A549 (cell line): ENCODE data around the gene KANSL1. TPM values are rescaled to one million over a fixed set of nuclear protein-coding genes. Genes with fewer than 3 reads are reported as not detected.

ENCODE experiments used
- ATAC-seq, 2 experiments: fragments of 200-7000 bp in 1 of 2; fragments of >200 bp in 1 of 2; cut with Nextera tagmentation in 1 of 2; cut with Tn5 transposase in 1 of 2; 3 replicates each; pipeline versions ENCODE4 v1.8.0 to v1.9.1; 2018 to 2020; ENCODE audit warnings: mild to moderate bottlenecking in 1 of 2, moderate library complexity in 1 of 2
- CTCF ChIA-PET: fragments of 300-600 bp; sonication (Branson Sonifier 250); formaldehyde crosslinking; extraction: SDS; loops from one replicate; lab custom pipeline; 2021; ENCODE audit warnings: antibody characterized with exemption, inconsistent platforms; lab: Yijun Ruan, JAX
- POLR2A ChIA-PET: fragments of 350-600 bp; formaldehyde crosslinking; extraction: SDS; loops from one replicate; lab custom pipeline; 2021; ENCODE audit warnings: antibody characterized with exemption, inconsistent platforms; lab: Yijun Ruan, JAX
- DNase-seq, 2 experiments: peaks; one replicate each; pipeline versions ENCODE4 v3.0.0 to v3.0.0-alpha.2; 2011 to 2016; ENCODE audit warnings: low read depth in 1 of 2, low spot score in 1 of 2
- FAIRE-seq: peaks from 2 replicates; lab custom pipeline; 2011; peaks lifted over from hg19 to GRCh38; lab: Jason Lieb, UNC
- H3K27ac ChIP-seq, 2 experiments: fragments of >200 bp; sonication (Bioruptor Twin); formaldehyde crosslinking; 3 replicates each; pipeline ENCODE4 v1.5.1; 2016 to 2017
- H3K4me1 ChIP-seq: fragments of >200 bp; sonication (Bioruptor Twin); formaldehyde crosslinking; 3 replicates; pipeline ENCODE4 v1.6.1; 2016
- H3K4me2 ChIP-seq: fragments of >200 bp; sonication (Bioruptor Twin); formaldehyde crosslinking; 3 replicates; pipeline ENCODE4 v1.6.1; 2016
- H3K4me3 ChIP-seq: fragments of >200 bp; sonication (Bioruptor Twin); formaldehyde crosslinking; 3 replicates; pipeline ENCODE4 v1.5.1; 2016
- H3K9me3 ChIP-seq: fragments of >200 bp; sonication (Bioruptor Twin); formaldehyde crosslinking; 3 replicates; pipeline ENCODE4 v1.6.1; 2016
- CEBPB ChIP-seq, 2 experiments: fragments of >200 bp in 1 of 2; sonication (Bioruptor Twin) in 1 of 2; formaldehyde crosslinking in 1 of 2; IDR thresholded peaks; 2 replicates each; pipeline ENCODE4 v1.6.1; 2012 to 2016
- EHF ChIP-seq: fragments of 250-450 bp; sonication (Bioruptor Pico); IDR thresholded peaks from 2 replicates; pipeline ENCODE4 v1.5.0; 2020; ENCODE audit warnings: mild to moderate bottlenecking
- EHMT2 ChIP-seq: fragments of 200-600 bp; sonication (generic); IDR thresholded peaks from 2 replicates; pipeline ENCODE4 v1.6.1; 2016; ENCODE audit warnings: antibody characterized with exemption, low read depth, mild to moderate bottlenecking, moderate library complexity
- EP300 ChIP-seq, 2 experiments: fragments of >200 bp; sonication (Bioruptor Twin); formaldehyde crosslinking; IDR thresholded peaks; 2 replicates in 1 of 2; 3 replicates in 1 of 2; pipeline ENCODE4 v1.6.1; 2016 to 2017
- ESRRA ChIP-seq: fragments of 150-350 bp; IDR thresholded peaks from 2 replicates; pipeline ENCODE4 v1.6.1; 2014; ENCODE audit warnings: mild to moderate bottlenecking, low read length, borderline replicate concordance
- FOXS1 ChIP-seq: fragments of 250-450 bp; sonication (Bioruptor Pico); IDR thresholded peaks from 2 replicates; pipeline ENCODE4 v1.5.0; 2020; ENCODE audit warnings: mild to moderate bottlenecking, moderate library complexity
- HOXB13 ChIP-seq: fragments of 250-450 bp; sonication (Bioruptor Pico); IDR thresholded peaks from 2 replicates; pipeline ENCODE4 v1.5.0; 2020; ENCODE audit warnings: low read depth, mild to moderate bottlenecking, moderate library complexity
- JUN ChIP-seq, 2 experiments: fragments of >200 bp; sonication (Bioruptor Twin); formaldehyde crosslinking; IDR thresholded peaks; 2 replicates in 1 of 2; 3 replicates in 1 of 2; pipeline ENCODE4 v1.6.1; 2016 to 2017
- KDM1A ChIP-seq: fragments of 200-600 bp; sonication (generic); IDR thresholded peaks from 2 replicates; pipeline ENCODE4 v1.6.1; 2016; ENCODE audit warnings: low read depth, mild to moderate bottlenecking
- KDM5A ChIP-seq: fragments of 200-600 bp; sonication (generic); IDR thresholded peaks from 2 replicates; pipeline ENCODE4 v1.6.1; 2016; ENCODE audit warnings: antibody characterized with exemption, mild to moderate bottlenecking
- MAFK ChIP-seq: fragments of 450-650 bp; IDR thresholded peaks from 2 replicates; pipeline ENCODE4 v1.6.1; 2014; ENCODE audit not compliant: partially characterized antibody
- MAZ ChIP-seq: fragments of 150-350 bp; IDR thresholded peaks from 2 replicates; pipeline ENCODE4 v1.6.1; 2014; ENCODE audit warnings: antibody characterized with exemption, low read depth, low read length, borderline replicate concordance
- MYC ChIP-seq: IDR thresholded peaks from 2 replicates; pipeline ENCODE4 v1.6.1; 2012; ENCODE audit warnings: mild to moderate bottlenecking, inconsistent platforms, low read length, improper control_type of control experiment, borderline replicate concordance
- RAD21 ChIP-seq, 2 experiments: fragments of >200 bp in 1 of 2; sonication (Bioruptor Twin) in 1 of 2; formaldehyde crosslinking in 1 of 2; IDR thresholded peaks in 1 of 2; conservative IDR thresholded peaks in 1 of 2; 2 replicates in 1 of 2; 3 replicates in 1 of 2; pipeline ENCODE4 v1.6.1; 2012 to 2018; ENCODE audit warnings: inconsistent platforms in 1 of 2
- SMC3 ChIP-seq: fragments of >200 bp; sonication (Bioruptor Twin); formaldehyde crosslinking; IDR thresholded peaks from 3 replicates; pipeline ENCODE4 v1.6.1; 2018; ENCODE audit warnings: inconsistent platforms
- ZNF302 ChIP-seq: fragments of 250-450 bp; sonication (Bioruptor Pico); IDR thresholded peaks from 2 replicates; pipeline ENCODE4 v1.9.0; 2021; ENCODE audit warnings: inconsistent platforms, mild to moderate bottlenecking, moderate library complexity
- ZSCAN20 ChIP-seq: fragments of 250-450 bp; sonication (Bioruptor Pico); IDR thresholded peaks from 2 replicates; pipeline ENCODE4 v1.8.0; 2022; ENCODE audit warnings: mild to moderate bottlenecking, moderate library complexity
- WGBS: methylation state at CpG from one replicate; pipeline ENCODE4 v1.1.6; 2017; ENCODE audit errors: missing lambda C conversion rate; 5-methylcytosine and 5-hydroxymethylcytosine counted together
- polyA plus RNA-seq, 4 experiments: library from polyadenylated mRNA; depleted of rRNA in 3 of 4; stranded (reverse); fragments of >200 nt; fragmentation: RNase III in 1 of 4; extraction: RNeasy Plus Mini Kit Qiagen cat#74134 plus additional on column Dnase treatment in 1 of 4; gene quantifications; 2 replicates in 3 of 4; 3 replicates in 1 of 4; pipeline ENCODE4 v1.2.3, GENCODE V29; 2011 to 2017
- TF ChIP-seq, protein P1 (sequence below): IDR thresholded peaks from 2 replicates; pipeline ENCODE4 v1.6.1; 2012; ENCODE audit warnings: low read depth, borderline replicate concordance
- TF ChIP-seq, protein P2 (sequence below): IDR thresholded peaks from 2 replicates; pipeline ENCODE4 v1.6.1; 2012
- TF ChIP-seq, protein P3 (sequence below): fragments of >200 bp; sonication (Bioruptor Twin); formaldehyde crosslinking; IDR thresholded peaks from 3 replicates; pipeline ENCODE4 v1.5.1; 2016
- TF ChIP-seq, protein P4 (sequence below): fragments of >200 bp; sonication (Bioruptor Twin); formaldehyde crosslinking; IDR thresholded peaks from 2 replicates; pipeline ENCODE4 v1.6.1; 2016

KANSL1 gene
- polyA plus RNA-seq, 2 of the 4 experiments (the other 2 are of a cell fraction) = 22.6 to 27.9 TPM

DNA sequence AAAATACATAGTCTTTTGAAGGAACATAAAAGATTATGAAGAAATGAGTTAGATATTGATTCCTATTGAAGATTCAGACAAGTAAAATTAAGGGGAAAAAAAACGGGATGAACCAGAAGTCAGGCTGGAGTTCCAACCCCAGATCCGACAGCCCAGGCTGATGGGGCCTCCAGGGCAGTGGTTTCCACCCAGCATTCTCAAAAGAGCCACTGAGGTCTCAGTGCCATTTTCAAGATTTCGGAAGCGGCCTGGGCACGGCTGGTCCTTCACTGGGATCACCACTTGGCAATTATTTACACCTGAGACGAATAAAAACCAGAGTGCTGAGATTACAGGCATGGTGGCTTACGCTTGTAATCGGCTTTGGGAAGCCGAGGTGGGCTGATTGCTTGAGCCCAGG lies 184.6 kb downstream of the KANSL1 start:
- H3K9me3 ChIP-seq = no peaks in the 10 kb centered on the region
- no peak overlapping the region for H3K4me3 ChIP-seq
- no peak overlapping the region for H3K27ac ChIP-seq
- H3K4me2 ChIP-seq = no peak overlapping the region
- no peak for DNase-seq
- no peak for FAIRE-seq
- peaks cover 18% of the 10 kb centered on the region for H3K4me1 ChIP-seq
- ATAC-seq = no peak
- CTCF ChIA-PET = interaction anchor here (0.9 to 13.0 kb wide), 5 partner anchors 6 to 203 kb away, joined by 3 to 127 read pairs (median 8); partner anchors contain the start of gene KANSL1
- TF ChIP-seq ZNF302 (no peak), MYC (no peak), MAZ (no peak), FOXS1 (CRISPR knock-in tag) (no peak), ESRRA (no peak), JUN (IDR thresholded peaks at IDR 0.05) (no peak), ZSCAN20 (no peak), KDM1A (no peak), CEBPB (IDR thresholded peaks at IDR 0.05) (no peak), SMC3 (no peak), EHMT2 (no peak), HOXB13 (CRISPR knock-in tag) (no peak), RAD21 (conservative IDR thresholded peaks at IDR 0.05 in 1 of 2, IDR thresholded peaks at IDR 0.05 in 1 of 2) (no peak), EHF (no peak), KDM5A (no peak), EP300 (IDR thresholded peaks at IDR 0.05) (no peak)
- TF ChIP-seq, protein P1, sequence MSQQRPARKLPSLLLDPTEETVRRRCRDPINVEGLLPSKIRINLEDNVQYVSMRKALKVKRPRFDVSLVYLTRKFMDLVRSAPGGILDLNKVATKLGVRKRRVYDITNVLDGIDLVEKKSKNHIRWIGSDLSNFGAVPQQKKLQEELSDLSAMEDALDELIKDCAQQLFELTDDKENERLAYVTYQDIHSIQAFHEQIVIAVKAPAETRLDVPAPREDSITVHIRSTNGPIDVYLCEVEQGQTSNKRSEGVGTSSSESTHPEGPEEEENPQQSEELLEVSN = no peak
- TF ChIP-seq, protein P2, sequence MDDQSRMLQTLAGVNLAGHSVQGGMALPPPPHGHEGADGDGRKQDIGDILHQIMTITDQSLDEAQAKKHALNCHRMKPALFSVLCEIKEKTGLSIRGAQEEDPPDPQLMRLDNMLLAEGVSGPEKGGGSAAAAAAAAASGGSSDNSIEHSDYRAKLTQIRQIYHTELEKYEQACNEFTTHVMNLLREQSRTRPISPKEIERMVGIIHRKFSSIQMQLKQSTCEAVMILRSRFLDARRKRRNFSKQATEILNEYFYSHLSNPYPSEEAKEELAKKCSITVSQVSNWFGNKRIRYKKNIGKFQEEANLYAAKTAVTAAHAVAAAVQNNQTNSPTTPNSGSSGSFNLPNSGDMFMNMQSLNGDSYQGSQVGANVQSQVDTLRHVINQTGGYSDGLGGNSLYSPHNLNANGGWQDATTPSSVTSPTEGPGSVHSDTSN = no peak
- TF ChIP-seq, protein P3, sequence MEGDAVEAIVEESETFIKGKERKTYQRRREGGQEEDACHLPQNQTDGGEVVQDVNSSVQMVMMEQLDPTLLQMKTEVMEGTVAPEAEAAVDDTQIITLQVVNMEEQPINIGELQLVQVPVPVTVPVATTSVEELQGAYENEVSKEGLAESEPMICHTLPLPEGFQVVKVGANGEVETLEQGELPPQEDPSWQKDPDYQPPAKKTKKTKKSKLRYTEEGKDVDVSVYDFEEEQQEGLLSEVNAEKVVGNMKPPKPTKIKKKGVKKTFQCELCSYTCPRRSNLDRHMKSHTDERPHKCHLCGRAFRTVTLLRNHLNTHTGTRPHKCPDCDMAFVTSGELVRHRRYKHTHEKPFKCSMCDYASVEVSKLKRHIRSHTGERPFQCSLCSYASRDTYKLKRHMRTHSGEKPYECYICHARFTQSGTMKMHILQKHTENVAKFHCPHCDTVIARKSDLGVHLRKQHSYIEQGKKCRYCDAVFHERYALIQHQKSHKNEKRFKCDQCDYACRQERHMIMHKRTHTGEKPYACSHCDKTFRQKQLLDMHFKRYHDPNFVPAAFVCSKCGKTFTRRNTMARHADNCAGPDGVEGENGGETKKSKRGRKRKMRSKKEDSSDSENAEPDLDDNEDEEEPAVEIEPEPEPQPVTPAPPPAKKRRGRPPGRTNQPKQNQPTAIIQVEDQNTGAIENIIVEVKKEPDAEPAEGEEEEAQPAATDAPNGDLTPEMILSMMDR = no peak
- TF ChIP-seq, protein P4, sequence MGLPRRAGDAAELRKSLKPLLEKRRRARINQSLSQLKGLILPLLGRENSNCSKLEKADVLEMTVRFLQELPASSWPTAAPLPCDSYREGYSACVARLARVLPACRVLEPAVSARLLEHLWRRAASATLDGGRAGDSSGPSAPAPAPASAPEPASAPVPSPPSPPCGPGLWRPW = no peak
- TF ChIP-seq, all 56 proteins: peak for 0
- 82% methylated on average over 9 of the region's 9 CpGs for WGBS
- POLR2A ChIA-PET = no interaction called here

DNA sequence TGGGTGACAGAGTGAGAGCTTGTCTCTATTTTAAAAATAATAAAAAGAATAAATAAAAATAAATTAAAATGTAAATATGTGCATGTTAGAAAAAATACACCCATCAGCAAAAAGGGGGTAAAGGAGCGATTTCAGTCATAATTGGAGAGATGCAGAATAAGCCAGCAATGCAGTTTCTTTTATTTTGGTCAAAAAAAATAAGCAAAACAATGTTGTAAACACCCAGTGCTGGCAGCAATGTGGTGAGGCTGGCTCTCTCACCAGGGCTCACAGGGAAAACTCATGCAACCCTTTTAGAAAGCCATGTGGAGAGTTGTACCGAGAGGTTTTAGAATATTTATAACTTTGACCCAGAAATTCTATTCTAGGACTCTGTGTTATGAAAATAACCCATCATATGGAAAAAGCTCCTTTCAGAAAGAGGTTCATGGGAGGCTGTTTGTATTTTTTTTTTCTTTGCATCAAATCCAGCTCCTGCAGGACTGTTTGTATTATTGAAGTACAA lies 185.7 kb downstream of the KANSL1 start:
- H3K9me3 ChIP-seq = no peaks in the 10 kb centered on the region
- H3K4me2 ChIP-seq = no peak overlapping the region
- DNase-seq (no peak), FAIRE-seq (no peak), ATAC-seq (no peak)
- H3K4me1 ChIP-seq = peaks cover 23% of the 10 kb centered on the region
- WGBS = 61% methylated on average over 2 of the region's 2 CpGs
- no peak overlapping the region for H3K27ac ChIP-seq
- TF ChIP-seq HOXB13 (CRISPR knock-in tag) = no peak
- peak; percentile 18 for TF ChIP-seq MAFK
- no peak overlapping the region for H3K4me3 ChIP-seq
- ChIA-PET CTCF (interaction anchor here (0.9 to 3.2 kb wide), 7 partner anchors 9 to 279 kb away, joined by 3 to 13 read pairs (median 5); partner anchors contain the start of gene KANSL1), POLR2A (interaction anchor here (0.6 kb wide), 1 partner anchor 132 kb away, joined by 3 read pairs; no protein-coding TSS in a partner anchor)
